Left colon (tissue), 2 donors: Measurements from ENCODE around the gene UBE2QL1. TPM values are rescaled to one million over a fixed set of nuclear protein-coding genes. Genes with fewer than 3 reads are reported as not detected.
"Not testable (repeated sequence)": the region's sequence is repeated elsewhere in the genome, so short reads cannot be mapped to it uniquely, and the experiment has no call there.

ENCODE experiments used
- ATAC-seq: fragments of 200-7000 bp; cut with Tn5 transposase; one replicate; pipeline ENCODE4 v1.9.1; 2020; ENCODE audit warnings: mild to moderate bottlenecking, moderate library complexity
- DNase-seq, 2 donors: peaks; one replicate each; pipeline ENCODE4 v3.0.0-alpha.2; 2020
- intact Hi-C, 2 donors: fragments of 100-400 bp; cut with DNase I in 1 of 2; cut with micrococcal nuclease in 1 of 2; formaldehyde crosslinking; loops; one replicate each; pipeline versions ENCODE4 v1.11.2 to v1.14.0; 2022; cut with DNase I, micrococcal nuclease
- total RNA-seq, 2 donors: library from RNA; stranded (reverse); fragmentation: NEBNext Ultra II Directional; extraction: Animal tissue kit (Norgen Biotek cat#: 25700); gene quantifications; one replicate each; pipeline ENCODE4 v1.2.1, GENCODE V29; 2021
- donor health status: DM: no; HTN: no; CAD: no.
- donor health status: DM: yes; HTN: yes; CAD: no.

Gene UBE2QL1
- total RNA-seq, 2 donors from 2014 or later, result 0.15 to 0.73 TPM

- intact Hi-C loops, result no loop called here
- no peak for DNase-seq
- no peak for ATAC-seq
Observed at GRCh38 chr5:6510132-6510531, 61.5 kb downstream of the UBE2QL1 start.

- ATAC-seq, result no peak
- no peak for DNase-seq
Observed at GRCh38 chr5:6510973-6511372, 62.3 kb downstream of the UBE2QL1 start.

GRCh38 chr5:6515812-6516211 lies 67.2 kb downstream of the UBE2QL1 start:
- intact Hi-C loops, DNase-seq, ATAC-seq: not testable (repeated sequence)

More at GRCh38 chr5:6510973-6511372, 62.3 kb downstream of the UBE2QL1 start:
- intact Hi-C loops, result no loop called here

GRCh38 chr5:6516823-6517222 lies 68.2 kb downstream of the UBE2QL1 start:
- intact Hi-C loops, result no loop called here

GRCh38 chr5:6517510-6517909 lies 68.9 kb downstream of the UBE2QL1 start:
- ATAC-seq (no peak), DNase-seq (no peak)
- intact Hi-C loops, result no loop called here

More at GRCh38 chr5:6516823-6517222, 68.2 kb downstream of the UBE2QL1 start:
- DNase-seq, result no peak
- no peak for ATAC-seq

- ATAC-seq (no peak), DNase-seq (no peak)
- intact Hi-C loops, result no loop called here
Observed at GRCh38 chr5:6518298-6519057, 69.8 kb downstream of the UBE2QL1 start.

- DNase-seq (no peak), ATAC-seq (no peak)
- intact Hi-C loops, result no loop called here
Observed at GRCh38 chr5:6520201-6520600, 71.5 kb downstream of the UBE2QL1 start.

- DNase-seq, result no peak
- ATAC-seq, result no peak
- intact Hi-C loops, result no loop called here
Observed at GRCh38 chr5:6522331-6522730, 73.7 kb downstream of the UBE2QL1 start.

- intact Hi-C loops, result no loop called here
- no peak for DNase-seq
- ATAC-seq, result no peak
Observed at GRCh38 chr5:6522923-6523322, 74.3 kb downstream of the UBE2QL1 start.

- DNase-seq, result no peak
- no peak for ATAC-seq
- intact Hi-C loops, result no loop called here
Observed at GRCh38 chr5:6525422-6525821, 76.8 kb downstream of the UBE2QL1 start.

GRCh38 chr5:6525910-6526309 lies 77.3 kb downstream of the UBE2QL1 start:
- ATAC-seq (peak; percentile 37), DNase-seq (no peak)
- intact Hi-C loops, result no loop called here

GRCh38 chr5:6527749-6528455 lies 79.2 kb downstream of the UBE2QL1 start:
- intact Hi-C loops, result no loop called here
- DNase-seq (no peak), ATAC-seq (no peak)

GRCh38 chr5:6535594-6535993 lies 86.9 kb downstream of the UBE2QL1 start:
- intact Hi-C loops, result no loop called here
- ATAC-seq (no peak), DNase-seq (no peak)

GRCh38 chr5:6539060-6539459 lies 90.4 kb downstream of the UBE2QL1 start:
- DNase-seq (no peak), ATAC-seq (no peak)
- intact Hi-C loops, result no loop called here

GRCh38 chr5:6540111-6540827 lies 91.6 kb downstream of the UBE2QL1 start:
- intact Hi-C loops, result no loop called here
- no peak for ATAC-seq
- no peak for DNase-seq

GRCh38 chr5:6541256-6542013 lies 92.8 kb downstream of the UBE2QL1 start:
- no peak for DNase-seq
- no peak for ATAC-seq
- intact Hi-C loops, result no loop called here

GRCh38 chr5:6542421-6543345 lies 94.0 kb downstream of the UBE2QL1 start:
- intact Hi-C loops, result no loop called here
- ATAC-seq (no peak), DNase-seq (no peak)

GRCh38 chr5:6543346-6543730 lies 94.7 kb downstream of the UBE2QL1 start:
- intact Hi-C loops, result no loop called here
- DNase-seq (no peak), ATAC-seq (no peak)
